K562 (cell line): ENCODE results near the gene MYO18B. TPM values are rescaled to one million over a fixed set of nuclear protein-coding genes. Genes with fewer than 3 reads are reported as not detected.

Source experiments
- ATAC-seq: fragments of 200-7000 bp; cut with Tn5 transposase; 3 replicates; pipeline ENCODE4 v1.9.1; 2020; ENCODE audit warnings: moderate library complexity
- BruUV-seq: library from RNA; stranded (reverse); fragments of 400-500 nt; replicated peaks from 2 replicates; lab custom pipeline; 2021; lab: Mats Ljungman, UMichigan
- CTCF ChIA-PET: fragments of 300-600 bp; formaldehyde crosslinking; extraction: SDS; loops from one replicate; lab custom pipeline; 2021; ENCODE audit warnings: low intra/inter-chr PET ratio; lab: Yijun Ruan, JAX
- POLR2A ChIA-PET: fragments of 300-600, 350-650 bp; sonication (Branson Sonifier 250); formaldehyde crosslinking; extraction: SDS; loops from one replicate; lab custom pipeline; 2021; ENCODE audit warnings: antibody characterized with exemption, inconsistent platforms; lab: Yijun Ruan, JAX
- DNase-seq, 4 experiments: peaks; one replicate each; pipeline versions ENCODE4 v3.0.0 to v3.0.0-alpha.2; 2011 to 2018; ENCODE audit warnings: low spot score in 3 of 4, mixed read lengths in 3 of 4; ENCODE audit errors: extremely low read depth in 1 of 4
- FAIRE-seq: peaks from 2 replicates; lab custom pipeline; 2011; peaks lifted over from hg19 to GRCh38; lab: Jason Lieb, UNC
- H2AFZ ChIP-seq: 2 replicates; pipeline ENCODE4 v1.6.0; 2011; ENCODE audit warnings: low read depth, low read length, control low read depth, inconsistent platforms
- H3K27ac ChIP-seq: fragments of 200-600 bp; 3 replicates; pipeline ENCODE4 v1.8.0; 2011; ENCODE audit warnings: low read depth, mild to moderate bottlenecking, control low read depth, inconsistent platforms, low read length, moderate library complexity, mixed read lengths; ENCODE audit errors: extremely low read depth
- H3K27me3 ChIP-seq, 2 experiments: fragments of 300-600 bp in 1 of 2; 2 replicates in 1 of 2; 3 replicates in 1 of 2; pipeline versions ENCODE4 v1.6.0 to v1.8.0; 2011; ENCODE audit warnings: inconsistent platforms in 2 of 2, low read length in 2 of 2, mild to moderate bottlenecking in 1 of 2, mixed read lengths in 1 of 2, moderate library complexity in 1 of 2; ENCODE audit not compliant: control insufficient read depth in 2 of 2, insufficient read depth in 2 of 2
- H3K36me3 ChIP-seq: fragments of 300-600 bp; 3 replicates; pipeline ENCODE4 v1.8.0; 2011; ENCODE audit warnings: mild to moderate bottlenecking, low read length, inconsistent platforms; ENCODE audit not compliant: control insufficient read depth, insufficient read depth
- H3K4me1 ChIP-seq, 2 experiments: fragments of 200-600 bp in 1 of 2; replicated peaks in 1 of 2; 2 replicates in 1 of 2; 3 replicates in 1 of 2; pipeline versions ENCODE4 v1.5.1 to v1.8.0; 2011; ENCODE audit warnings: inconsistent platforms in 2 of 2, low read length in 2 of 2, mild to moderate bottlenecking in 1 of 2, mixed read lengths in 1 of 2, moderate library complexity in 1 of 2; ENCODE audit not compliant: control insufficient read depth in 2 of 2, insufficient read depth in 2 of 2
- H3K4me2 ChIP-seq: 2 replicates; pipeline ENCODE4 v1.6.1; 2011; ENCODE audit warnings: low read length, control low read depth, inconsistent platforms, mixed read lengths; ENCODE audit not compliant: insufficient read depth
- H3K4me3 ChIP-seq: fragments of 200-600 bp; sonication (generic), shearing (Covaris generic); 2 replicates; pipeline ENCODE4 v1.5.1; 2016; ENCODE audit warnings: control low read depth, inconsistent platforms
- H3K79me2 ChIP-seq: fragments of 200-600 bp; 3 replicates; pipeline ENCODE4 v1.8.0; 2011; ENCODE audit warnings: low read length, inconsistent platforms; ENCODE audit not compliant: control insufficient read depth, insufficient read depth
- H3K9ac ChIP-seq, 2 experiments: 2 replicates each; pipeline versions ENCODE4 v1.6.0 to v1.6.1; 2011; ENCODE audit warnings: low read depth in 2 of 2, low read length in 2 of 2, control low read depth in 1 of 2, inconsistent platforms in 1 of 2, mild to moderate bottlenecking in 1 of 2, mixed read lengths in 1 of 2; ENCODE audit not compliant: insufficient read depth in 1 of 2
- H3K9me1 ChIP-seq: one replicate; pipeline ENCODE4 v1.6.0; 2011; ENCODE audit warnings: inconsistent platforms, mild to moderate bottlenecking, low read length, moderate library complexity; ENCODE audit not compliant: control insufficient read depth, insufficient read depth
- H3K9me3 ChIP-seq: replicated peaks from 2 replicates; pipeline ENCODE4 v1.5.1; 2011; ENCODE audit warnings: low read depth, low read length, inconsistent platforms; ENCODE audit not compliant: control insufficient read depth, insufficient read depth
- H4K20me1 ChIP-seq: replicated peaks from 2 replicates; pipeline ENCODE4 v1.6.1; 2011; ENCODE audit warnings: low read length, inconsistent platforms, mixed read lengths; ENCODE audit not compliant: control insufficient read depth, insufficient read depth
- CEBPB ChIP-seq: fragments of 450-650 bp; IDR thresholded peaks from 2 replicates; pipeline ENCODE4 v1.6.1; 2016; ENCODE audit warnings: missing genetic modification characterization, missing compliant biosample characterization
- HDAC1 ChIP-seq, 2 experiments: fragments of 450-650 bp; IDR thresholded peaks; 2 replicates each; pipeline ENCODE4 v1.6.1; 2016 to 2017; ENCODE audit warnings: inconsistent platforms in 1 of 2, mild to moderate bottlenecking in 1 of 2, moderate library complexity in 1 of 2
- HDAC6 ChIP-seq: IDR thresholded peaks from 2 replicates; pipeline ENCODE4 v1.6.1; 2012; ENCODE audit warnings: low read depth, mild to moderate bottlenecking, control low read depth, inconsistent platforms, low read length, moderate library complexity
- JUN ChIP-seq, 2 experiments: sonication (generic) in 1 of 2; formaldehyde crosslinking in 1 of 2; IDR thresholded peaks; 2 replicates each; pipeline versions ENCODE4 v1.6.1 to v1.8.0; 2012 to 2022; ENCODE audit warnings: borderline replicate concordance in 2 of 2, mild to moderate bottlenecking in 2 of 2, improper control_type of control experiment in 1 of 2, low read depth in 1 of 2, low read length in 1 of 2, missing genetic modification reagents in 1 of 2
- KAT2B ChIP-seq: IDR thresholded peaks from one replicate; pipeline ENCODE4 v1.6.1; 2012; ENCODE audit warnings: low read depth, mild to moderate bottlenecking, control low read depth, inconsistent platforms, low read length, moderate library complexity
- NCOR1 ChIP-seq: fragments of 450-650 bp; IDR thresholded peaks from 2 replicates; pipeline ENCODE4 v1.6.1; 2016; ENCODE audit warnings: mild to moderate bottlenecking, moderate library complexity
- POLR3G ChIP-seq: IDR thresholded peaks from 2 replicates; pipeline ENCODE4 v1.6.1; 2011; ENCODE audit not compliant: insufficient read length, insufficient replicate concordance; ENCODE audit errors: extremely low read depth
- RBM14 ChIP-seq: fragments of 200-400 bp; formaldehyde crosslinking; IDR thresholded peaks from 2 replicates; pipeline ENCODE4 v1.6.1; 2018; ENCODE audit warnings: low read depth, mild to moderate bottlenecking, low read length, moderate library complexity, borderline replicate concordance; ENCODE audit not compliant: insufficient read depth
- STAG1 ChIP-seq: sonication (generic); formaldehyde crosslinking; IDR thresholded peaks from 2 replicates; pipeline ENCODE4 v1.5.0; 2020; ENCODE audit warnings: missing genetic modification reagents, borderline replicate concordance
- ZNF165 ChIP-seq: fragments of 250-450 bp; sonication (Bioruptor Pico); IDR thresholded peaks from 2 replicates; pipeline ENCODE4 v1.4.0; 2020; ENCODE audit warnings: borderline replicate concordance
- WGBS: fragments of 100-300 bp; shearing (Covaris generic); methylation state at CpG from one replicate; pipeline ENCODE4 v1.1.6; 2016; ENCODE audit warnings: low coverage, mixed read lengths; ENCODE audit not compliant: insufficient coverage; ENCODE audit errors: missing lambda C conversion rate; 5-methylcytosine and 5-hydroxymethylcytosine counted together
- in situ Hi-C: fragments of 300-500 bp; cut with MboI; formaldehyde crosslinking; loops from 4 replicates; pipeline ENCODE4 v1.15.0; 2018; ENCODE audit warnings: inconsistent platforms, mixed read lengths
- intact Hi-C: fragments of 100-400 bp; cut with micrococcal nuclease; formaldehyde crosslinking; loops from 2 replicates; pipeline ENCODE4 v1.14.2; 2022
- polyA plus RNA-seq, 8 experiments: library from polyadenylated mRNA; depleted of rRNA in 4 of 8; stranded (reverse) in 5 of 8; unstranded in 3 of 8; fragments of >200 nt; fragmentation: Nextera tagmentation in 2 of 8; fragmentation: Illumina TruSeq in 1 of 8; extraction: Ambion mirVana in 2 of 8; extraction: Trizol in 1 of 8; gene quantifications; 2 replicates each; pipeline versions ENCODE4 v1.2.1 to v1.2.3, GENCODE V29; 2011 to 2014; ENCODE audit warnings: inconsistent platforms in 1 of 8, missing spikeins in 1 of 8
- total RNA-seq, 7 experiments: library from RNA; depleted of rRNA in 6 of 7; stranded (reverse); fragments of >200 nt in 6 of 7; fragmentation: Illumina TruSeq in 2 of 7; extraction: Trizol in 2 of 7; gene quantifications; 2 replicates each; pipeline versions ENCODE4 v1.2.1 to v1.2.3, GENCODE V29; 2011 to 2021; ENCODE audit warnings: low replicate concordance in 1 of 7
- TF ChIP-seq, protein P1 (sequence below), 2 experiments: fragments of 250-450 bp in 1 of 2; fragments of 450-650 bp in 1 of 2; sonication (Bioruptor Pico) in 1 of 2; IDR thresholded peaks; 2 replicates each; pipeline versions ENCODE4 v1.6.1 to v1.8.0; 2016 to 2021; ENCODE audit warnings: mild to moderate bottlenecking in 2 of 2, moderate library complexity in 2 of 2, missing compliant biosample characterization in 1 of 2, missing genetic modification characterization in 1 of 2
- TF ChIP-seq, protein P2 (sequence below): fragments of 450-650 bp; IDR thresholded peaks from 2 replicates; pipeline ENCODE4 v1.6.1; 2017; ENCODE audit warnings: mild to moderate bottlenecking, moderate library complexity
- TF ChIP-seq, protein P3 (sequence below): conservative IDR thresholded peaks from 2 replicates; pipeline ENCODE4 v1.6.1; 2011; ENCODE audit warnings: low read depth, mild to moderate bottlenecking, low read length; ENCODE audit not compliant: control insufficient read depth
- TF ChIP-seq, protein P4 (sequence below): IDR thresholded peaks from 2 replicates; pipeline ENCODE4 v1.6.1; 2011; ENCODE audit warnings: borderline replicate concordance, low read depth, mild to moderate bottlenecking, moderate library complexity, low read length; ENCODE audit not compliant: insufficient read depth, poor library complexity, severe bottlenecking

Gene MYO18B
- total and polyA plus RNA-seq, 9 of the 15 experiments (the other 6 are each of a cell fraction or from before 2014, with no cell fraction given) = 0.06 to 7.0 (median 4.3) TPM

DNA sequence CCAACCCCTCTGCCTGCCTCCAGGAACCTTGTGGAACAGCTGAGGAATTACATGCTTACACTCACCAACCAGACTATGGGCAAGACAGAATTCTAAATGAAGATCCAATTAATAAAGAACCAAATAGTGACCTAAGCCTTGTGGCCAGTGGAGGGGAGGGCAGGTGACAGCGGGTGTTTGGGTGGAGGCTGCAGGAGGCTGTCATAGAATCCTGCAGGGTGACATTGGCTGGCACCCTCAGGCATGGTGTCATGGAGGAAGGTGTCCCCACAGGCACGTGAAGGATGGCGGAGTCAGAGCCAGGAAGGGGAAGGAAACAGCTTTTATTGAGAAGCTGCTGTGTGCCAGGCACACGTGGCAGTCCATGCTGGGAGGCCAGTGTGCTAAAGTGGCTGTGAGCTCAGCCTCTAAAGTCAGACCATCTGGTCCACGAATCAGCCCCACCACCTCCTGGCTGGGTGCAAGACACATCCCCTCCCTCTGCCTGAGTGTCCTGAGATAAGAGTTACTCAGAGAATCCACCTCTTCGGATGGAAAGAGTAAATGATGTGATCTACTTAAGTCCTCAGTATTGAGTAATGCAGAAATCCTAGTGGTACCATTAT is 8.7 kb downstream of the MYO18B start:
- CTCF ChIA-PET = no interaction called here
- peak in 2 of 4 experiments; percentile 66 to 73 for DNase-seq
- Histone ChIP-seq H3K27ac (no peak overlapping the region; the same call in 2 of the 3 replicates), H3K79me2 (peaks cover 65% of the 10 kb centered on the region), H3K9ac (peak overlapping the region in 1 of 2 experiments; percentile 7; a peak in 1 of 4 replicates), H3K36me3 (peaks cover 4% of the 10 kb centered on the region; the same call in 2 of the 3 replicates), H3K4me2 (0 out of 2 replicates have a peak overlapping the region, but pooled peaks have one; percentile 0), H3K27me3 (no peaks in the 10 kb centered on the region), H3K4me1 (peaks cover 20 to 53% of the 10 kb centered on the region in 2 experiments), H3K9me1 (no peaks in the 10 kb centered on the region), H2AFZ (no peak overlapping the region), H3K9me3 (no peaks in the 10 kb centered on the region), H3K4me3 (no peak overlapping the region), H4K20me1 (peaks cover 71% of the 10 kb centered on the region)
- FAIRE-seq = no peak
- intact Hi-C loops = no loop called here
- 23% methylated on average over 4 of the region's 6 CpGs for WGBS
- ATAC-seq = peak; percentile 28
- no TSS peak for BruUV-seq
- in situ Hi-C loops = no loop called here
- POLR2A ChIA-PET = interaction anchor here (0.6 to 5.3 kb wide), 9 partner anchors 9 to 1974 kb away, joined by 3 to 51 read pairs (median 3); partner anchors contain the start of gene MYO18B
- no peak for TF ChIP-seq STAG1 (CRISPR knock-in tag)
- no peak for TF ChIP-seq RBM14
- TF ChIP-seq CEBPB = no peak
- 0 out of 2 replicates have a peak, but pooled peaks have one; percentile 44 for TF ChIP-seq NCOR1
- TF ChIP-seq, protein P1, sequence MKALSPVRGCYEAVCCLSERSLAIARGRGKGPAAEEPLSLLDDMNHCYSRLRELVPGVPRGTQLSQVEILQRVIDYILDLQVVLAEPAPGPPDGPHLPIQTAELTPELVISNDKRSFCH (CRISPR knock-in tag; IDR thresholded peaks at IDR 0.05) = no peak
- TF ChIP-seq, protein P1 (tag; IDR thresholded peaks at IDR 0.05) = no peak
- TF ChIP-seq HDAC6 = no peak
- TF ChIP-seq, protein P2, sequence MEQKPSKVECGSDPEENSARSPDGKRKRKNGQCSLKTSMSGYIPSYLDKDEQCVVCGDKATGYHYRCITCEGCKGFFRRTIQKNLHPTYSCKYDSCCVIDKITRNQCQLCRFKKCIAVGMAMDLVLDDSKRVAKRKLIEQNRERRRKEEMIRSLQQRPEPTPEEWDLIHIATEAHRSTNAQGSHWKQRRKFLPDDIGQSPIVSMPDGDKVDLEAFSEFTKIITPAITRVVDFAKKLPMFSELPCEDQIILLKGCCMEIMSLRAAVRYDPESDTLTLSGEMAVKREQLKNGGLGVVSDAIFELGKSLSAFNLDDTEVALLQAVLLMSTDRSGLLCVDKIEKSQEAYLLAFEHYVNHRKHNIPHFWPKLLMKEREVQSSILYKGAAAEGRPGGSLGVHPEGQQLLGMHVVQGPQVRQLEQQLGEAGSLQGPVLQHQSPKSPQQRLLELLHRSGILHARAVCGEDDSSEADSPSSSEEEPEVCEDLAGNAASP = no peak
- no peak for TF ChIP-seq ZNF165 (CRISPR knock-in tag)
- TF ChIP-seq KAT2B = no peak
- TF ChIP-seq POLR3G = no peak
- TF ChIP-seq, protein P3, sequence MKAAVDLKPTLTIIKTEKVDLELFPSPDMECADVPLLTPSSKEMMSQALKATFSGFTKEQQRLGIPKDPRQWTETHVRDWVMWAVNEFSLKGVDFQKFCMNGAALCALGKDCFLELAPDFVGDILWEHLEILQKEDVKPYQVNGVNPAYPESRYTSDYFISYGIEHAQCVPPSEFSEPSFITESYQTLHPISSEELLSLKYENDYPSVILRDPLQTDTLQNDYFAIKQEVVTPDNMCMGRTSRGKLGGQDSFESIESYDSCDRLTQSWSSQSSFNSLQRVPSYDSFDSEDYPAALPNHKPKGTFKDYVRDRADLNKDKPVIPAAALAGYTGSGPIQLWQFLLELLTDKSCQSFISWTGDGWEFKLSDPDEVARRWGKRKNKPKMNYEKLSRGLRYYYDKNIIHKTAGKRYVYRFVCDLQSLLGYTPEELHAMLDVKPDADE = no peak
- no peak for TF ChIP-seq HDAC1 (IDR thresholded peaks at IDR 0.05)
- no peak for TF ChIP-seq JUN (IDR thresholded peaks at IDR 0.05; ENCODE audit: borderline replicate concordance, low read depth, low read length)
- TF ChIP-seq JUN (CRISPR knock-in tag; IDR thresholded peaks at IDR 0.05; ENCODE audit: borderline replicate concordance) = no peak
- TF ChIP-seq, protein P4, sequence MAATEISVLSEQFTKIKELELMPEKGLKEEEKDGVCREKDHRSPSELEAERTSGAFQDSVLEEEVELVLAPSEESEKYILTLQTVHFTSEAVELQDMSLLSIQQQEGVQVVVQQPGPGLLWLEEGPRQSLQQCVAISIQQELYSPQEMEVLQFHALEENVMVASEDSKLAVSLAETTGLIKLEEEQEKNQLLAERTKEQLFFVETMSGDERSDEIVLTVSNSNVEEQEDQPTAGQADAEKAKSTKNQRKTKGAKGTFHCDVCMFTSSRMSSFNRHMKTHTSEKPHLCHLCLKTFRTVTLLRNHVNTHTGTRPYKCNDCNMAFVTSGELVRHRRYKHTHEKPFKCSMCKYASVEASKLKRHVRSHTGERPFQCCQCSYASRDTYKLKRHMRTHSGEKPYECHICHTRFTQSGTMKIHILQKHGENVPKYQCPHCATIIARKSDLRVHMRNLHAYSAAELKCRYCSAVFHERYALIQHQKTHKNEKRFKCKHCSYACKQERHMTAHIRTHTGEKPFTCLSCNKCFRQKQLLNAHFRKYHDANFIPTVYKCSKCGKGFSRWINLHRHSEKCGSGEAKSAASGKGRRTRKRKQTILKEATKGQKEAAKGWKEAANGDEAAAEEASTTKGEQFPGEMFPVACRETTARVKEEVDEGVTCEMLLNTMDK = no peak
